ENCODE data around the gene ACVR1B.
A peak's percentile ranks its signal among the peaks of the same experiment; 100 is the strongest.

Gene ACVR1B

DNA sequence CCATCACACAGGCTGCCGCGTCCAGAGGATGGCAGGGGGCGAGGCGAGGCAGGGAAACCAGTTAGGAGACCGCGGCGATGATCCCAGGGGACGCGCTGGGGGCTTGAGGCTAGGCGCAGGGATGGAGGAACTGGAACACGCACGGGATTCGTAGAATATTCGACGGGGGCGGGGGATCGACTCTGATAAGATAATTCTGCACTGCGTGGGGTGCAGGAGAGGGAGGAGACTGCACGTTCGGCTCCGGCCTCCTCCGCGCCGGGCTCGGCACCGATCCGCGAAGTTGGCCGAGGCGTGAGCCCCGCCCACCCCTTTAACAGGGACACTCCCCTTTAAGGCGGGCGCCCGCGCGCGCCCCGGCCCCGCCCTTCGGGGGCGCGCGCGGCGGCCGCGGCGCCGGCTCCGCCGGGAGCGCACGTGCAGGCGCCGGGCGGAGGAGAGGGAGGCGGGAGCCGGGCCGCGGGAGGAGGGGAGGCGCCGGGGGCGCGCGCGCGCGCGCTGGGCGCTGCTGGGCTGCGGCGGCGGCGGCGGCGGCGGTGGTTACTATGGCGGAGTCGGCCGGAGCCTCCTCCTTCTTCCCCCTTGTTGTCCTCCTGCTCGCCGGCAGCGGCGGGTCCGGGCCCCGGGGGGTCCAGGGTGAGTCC is at the start of gene ACVR1B:
TSS of gene ACVR1B (plus strand) at position 501 of the 644 bp plus-strand sequence. CDS start at position 546, 45 bp downstream.
- peak; percentile 61 for DNase-seq

- DNase-seq: no peak
Measured at GRCh38 chr12:51901881-51902280, 49.6 kb upstream of the ACVR1B start.

DNA sequence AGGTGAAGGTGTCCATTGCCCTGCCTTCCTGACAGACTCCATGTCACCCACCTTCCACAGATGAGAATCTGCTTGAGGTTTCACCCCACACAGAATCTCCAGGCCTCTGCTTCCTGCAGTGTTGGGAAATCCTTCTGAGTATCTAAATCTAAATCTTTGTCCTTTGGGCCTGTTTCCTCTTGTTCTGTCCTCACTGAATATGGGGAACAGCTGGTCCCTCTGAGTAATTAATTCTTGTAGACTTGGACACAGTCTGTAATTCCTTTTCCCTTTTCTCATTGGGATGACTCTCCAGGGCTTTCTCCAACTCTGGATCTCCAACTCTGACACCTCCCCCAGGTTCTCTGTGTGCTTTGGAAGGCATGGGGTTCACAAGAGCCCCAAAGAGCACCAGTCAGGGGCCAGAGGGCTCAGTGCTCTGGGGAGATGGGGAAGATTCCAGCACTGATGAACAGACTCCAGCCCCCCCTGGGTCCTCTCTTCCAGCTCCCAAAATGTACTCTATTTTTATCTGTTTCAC is 46.5 kb upstream of the ACVR1B start:
- no peak for DNase-seq

DNA sequence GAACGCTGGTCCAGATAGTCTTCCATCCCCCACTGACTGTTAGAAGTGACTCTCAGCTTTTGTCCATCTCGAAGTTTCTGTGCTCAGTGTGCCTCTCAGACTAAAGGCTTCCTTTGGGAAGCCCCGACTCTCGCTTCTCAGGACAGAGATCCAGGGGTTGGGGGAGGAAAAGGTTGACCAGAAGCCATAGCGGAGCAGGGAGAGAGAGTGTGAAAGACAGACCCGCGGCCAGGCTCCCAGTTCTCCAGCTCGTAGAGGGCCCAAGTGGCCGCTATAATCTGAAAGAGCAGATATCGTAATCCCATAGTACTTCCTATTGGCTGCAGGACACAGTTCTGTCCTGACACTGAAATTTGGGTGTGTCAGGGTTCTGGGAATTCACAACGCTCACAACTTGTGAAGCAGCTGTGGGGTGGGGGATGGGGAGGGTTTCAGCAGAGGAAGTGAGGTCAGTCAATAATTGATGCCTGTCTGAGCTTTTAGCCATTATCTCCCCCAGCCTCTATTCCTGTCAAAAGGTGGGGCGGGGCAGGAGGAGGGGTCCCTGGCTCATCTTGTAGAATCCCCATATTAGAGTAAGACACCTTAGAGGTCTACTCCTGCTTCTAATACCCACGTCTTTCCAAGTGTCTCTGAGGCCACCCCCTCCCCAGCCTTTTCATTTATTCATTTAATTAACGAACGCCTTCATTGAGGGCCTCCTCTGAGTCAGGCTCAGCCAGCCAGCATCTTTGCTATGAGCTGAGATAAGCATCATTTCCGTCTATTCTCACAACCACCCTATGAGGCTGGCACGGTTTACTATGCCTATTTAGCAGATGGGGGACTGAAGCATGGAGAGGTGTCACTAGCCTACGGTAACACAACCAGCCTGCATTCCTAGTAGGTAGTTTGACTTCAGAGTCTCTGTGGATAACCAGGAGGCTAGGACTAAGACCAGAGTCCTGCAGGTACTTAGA is 45.7 kb upstream of the ACVR1B start:
- no peak for DNase-seq

- DNase-seq: no peak
Measured at GRCh38 chr12:51906430-51907082, 44.9 kb upstream of the ACVR1B start.

DNA sequence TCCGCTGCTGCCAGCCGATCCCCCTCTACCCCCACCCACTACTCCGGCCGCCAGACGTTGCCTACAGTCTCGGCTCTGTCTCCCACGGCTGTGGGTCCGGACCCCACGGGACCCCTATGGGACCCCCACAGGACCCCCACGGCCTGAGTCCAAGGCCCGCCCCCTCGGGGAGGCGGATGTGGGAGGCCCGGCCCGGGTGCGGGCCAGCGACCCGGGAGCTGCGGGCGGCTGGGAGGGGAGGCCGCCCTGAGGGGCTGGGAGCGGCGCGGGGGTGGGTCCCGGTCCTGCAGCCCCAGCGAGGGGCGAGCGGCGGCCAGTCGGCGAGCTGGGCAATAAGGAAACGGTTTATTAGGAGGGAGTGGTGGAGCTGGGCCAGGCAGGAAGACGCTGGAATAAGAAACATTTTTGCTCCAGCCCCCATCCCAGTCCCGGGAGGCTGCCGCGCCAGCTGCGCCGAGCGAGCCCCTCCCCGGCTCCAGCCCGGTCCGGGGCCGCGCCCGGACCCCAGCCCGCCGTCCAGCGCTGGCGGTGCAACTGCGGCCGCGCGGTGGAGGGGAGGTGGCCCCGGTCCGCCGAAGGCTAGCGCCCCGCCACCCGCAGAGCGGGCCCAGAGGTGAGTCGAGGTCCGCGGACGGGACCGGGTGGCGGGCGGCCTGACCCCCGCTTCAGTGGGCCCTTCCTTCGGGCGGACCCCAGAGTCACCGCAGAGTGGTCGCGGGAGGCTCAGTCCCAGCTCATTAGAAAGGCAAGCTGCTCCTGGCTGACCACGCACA is 44.2 kb upstream of the ACVR1B start, which contains the start of gene ACVRL1:
TSS of gene ACVRL1 (plus strand) at position 422 of the 773 bp plus-strand sequence. CDS start 4,971 bp downstream, outside the sequence.
- no peak for DNase-seq

- DNase-seq: no peak
Measured at GRCh38 chr12:51907856-51908425, 43.6 kb upstream of the ACVR1B start.

- no peak for DNase-seq
Measured at GRCh38 chr12:51908876-51909592, 42.5 kb upstream of the ACVR1B start.

DNA sequence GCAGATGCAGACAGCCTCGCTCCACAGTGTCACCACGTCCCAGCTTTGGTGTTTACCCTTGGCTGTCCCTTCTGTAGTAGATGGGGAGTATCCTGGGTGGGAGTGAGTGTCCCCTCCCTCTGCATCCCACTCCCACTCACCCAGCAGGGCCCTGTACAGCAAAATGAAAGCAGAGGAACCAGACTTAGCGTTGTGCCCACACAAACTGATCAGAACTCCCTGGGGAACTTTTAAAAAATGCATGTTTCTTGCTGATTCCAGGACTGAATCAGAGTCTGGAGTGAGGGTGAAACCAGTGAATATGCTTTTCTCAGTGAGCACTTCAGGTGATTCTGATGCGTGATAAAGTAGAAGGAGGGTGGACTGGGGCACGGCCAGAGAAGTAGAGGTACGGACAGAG is 41.3 kb upstream of the ACVR1B start:
- DNase-seq: no peak

GRCh38 chr12:51910691-51911090 is 40.8 kb upstream of the ACVR1B start:
- no peak for DNase-seq

GRCh38 chr12:51911307-51911706 is 40.2 kb upstream of the ACVR1B start:
- no peak for DNase-seq

DNA sequence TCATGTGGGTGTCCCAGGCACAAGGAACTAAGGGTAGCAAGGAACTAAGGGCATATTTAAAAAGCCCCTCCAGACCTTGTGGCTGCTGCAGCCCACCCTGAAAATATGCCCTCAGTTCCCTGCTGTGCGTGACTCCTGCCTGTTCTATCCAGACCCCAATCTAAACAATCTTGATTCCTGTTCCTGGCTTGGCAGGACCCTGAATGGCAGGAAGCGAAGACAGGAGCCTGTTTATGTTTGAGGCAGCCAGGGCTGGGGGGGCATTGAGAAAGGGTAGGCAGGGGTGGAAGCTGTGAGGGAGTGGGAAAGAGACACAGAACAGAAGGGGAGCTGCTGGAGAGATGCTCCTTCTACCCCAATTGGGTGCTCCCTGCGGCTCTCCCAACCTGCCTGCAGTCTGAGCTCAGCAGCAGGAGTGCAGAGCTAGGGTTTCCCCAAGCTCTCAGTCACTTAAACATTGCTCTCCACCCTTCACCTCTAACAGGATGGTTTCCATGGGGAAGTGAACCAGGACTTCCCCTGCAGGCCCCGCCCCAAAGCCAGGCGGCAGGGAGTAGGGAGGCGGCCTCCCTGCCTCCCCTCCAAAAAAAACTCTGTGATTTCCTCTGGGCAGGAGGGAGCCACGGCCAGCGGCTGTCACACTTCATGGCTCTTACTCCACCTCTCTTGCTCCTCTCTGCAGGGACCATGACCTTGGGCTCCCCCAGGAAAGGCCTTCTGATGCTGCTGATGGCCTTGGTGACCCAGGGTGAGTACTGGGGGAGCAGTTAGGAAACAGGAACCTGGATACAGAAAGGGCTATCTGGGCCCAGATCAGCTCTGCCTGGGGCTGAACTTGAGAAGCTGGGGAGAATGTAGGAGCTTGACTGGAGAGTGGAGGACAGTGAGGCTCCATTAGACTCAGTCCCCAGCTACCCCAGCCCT is 39.4 kb upstream of the ACVR1B start:
- no peak for DNase-seq

DNA sequence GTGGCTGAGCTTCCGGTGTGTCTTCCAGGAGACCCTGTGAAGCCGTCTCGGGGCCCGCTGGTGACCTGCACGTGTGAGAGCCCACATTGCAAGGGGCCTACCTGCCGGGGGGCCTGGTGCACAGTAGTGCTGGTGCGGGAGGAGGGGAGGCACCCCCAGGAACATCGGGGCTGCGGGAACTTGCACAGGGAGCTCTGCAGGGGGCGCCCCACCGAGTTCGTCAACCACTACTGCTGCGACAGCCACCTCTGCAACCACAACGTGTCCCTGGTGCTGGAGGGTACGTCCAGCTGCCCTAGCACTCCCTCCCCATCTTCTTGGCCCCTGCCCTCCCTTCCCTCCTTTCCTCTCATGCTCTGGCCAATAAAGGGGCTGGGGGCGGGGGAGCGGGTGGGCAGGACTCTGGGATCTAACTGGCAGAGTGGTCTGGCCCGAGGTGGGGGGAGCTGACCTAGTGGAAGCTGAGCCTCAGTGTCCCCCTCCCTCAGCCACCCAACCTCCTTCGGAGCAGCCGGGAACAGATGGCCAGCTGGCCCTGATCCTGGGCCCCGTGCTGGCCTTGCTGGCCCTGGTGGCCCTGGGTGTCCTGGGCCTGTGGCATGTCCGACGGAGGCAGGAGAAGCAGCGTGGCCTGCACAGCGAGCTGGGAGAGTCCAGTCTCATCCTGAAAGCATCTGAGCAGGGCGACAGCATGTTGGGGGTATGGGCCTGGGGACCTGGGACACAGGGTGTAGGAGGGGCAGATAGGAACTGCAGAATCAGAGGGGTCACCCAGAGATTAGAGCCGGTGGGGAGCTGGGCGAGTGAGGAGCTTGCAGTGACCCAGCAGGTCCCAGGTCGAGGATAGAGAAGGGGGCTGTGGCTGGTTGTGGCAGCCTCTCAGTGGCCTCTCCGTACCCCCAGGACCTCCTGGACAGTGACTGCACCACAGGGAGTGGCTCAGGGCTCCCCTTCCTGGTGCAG is 38.1 kb upstream of the ACVR1B start:
- no peak for DNase-seq

- no peak for DNase-seq
Measured at GRCh38 chr12:51914034-51914923, 37.2 kb upstream of the ACVR1B start.

DNA sequence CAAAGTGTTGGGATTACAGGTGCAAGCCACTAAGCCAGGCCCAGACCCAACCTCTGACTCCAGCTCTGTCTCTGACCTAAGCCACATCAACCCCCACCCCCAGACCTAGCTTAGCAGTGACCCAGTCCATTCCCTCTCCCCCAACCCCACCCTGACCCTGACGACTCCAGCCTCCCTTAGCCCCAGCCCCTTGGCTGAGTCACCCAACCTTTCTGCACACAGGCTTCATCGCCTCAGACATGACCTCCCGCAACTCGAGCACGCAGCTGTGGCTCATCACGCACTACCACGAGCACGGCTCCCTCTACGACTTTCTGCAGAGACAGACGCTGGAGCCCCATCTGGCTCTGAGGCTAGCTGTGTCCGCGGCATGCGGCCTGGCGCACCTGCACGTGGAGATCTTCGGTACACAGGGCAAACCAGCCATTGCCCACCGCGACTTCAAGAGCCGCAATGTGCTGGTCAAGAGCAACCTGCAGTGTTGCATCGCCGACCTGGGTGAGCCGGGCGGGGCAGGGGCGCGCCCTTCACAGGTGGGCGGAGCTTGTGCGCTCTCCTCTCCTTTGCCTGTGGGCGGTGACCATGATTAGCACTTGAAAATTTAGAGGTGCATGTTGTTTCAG is 36.4 kb upstream of the ACVR1B start:
- DNase-seq: no peak

DNA sequence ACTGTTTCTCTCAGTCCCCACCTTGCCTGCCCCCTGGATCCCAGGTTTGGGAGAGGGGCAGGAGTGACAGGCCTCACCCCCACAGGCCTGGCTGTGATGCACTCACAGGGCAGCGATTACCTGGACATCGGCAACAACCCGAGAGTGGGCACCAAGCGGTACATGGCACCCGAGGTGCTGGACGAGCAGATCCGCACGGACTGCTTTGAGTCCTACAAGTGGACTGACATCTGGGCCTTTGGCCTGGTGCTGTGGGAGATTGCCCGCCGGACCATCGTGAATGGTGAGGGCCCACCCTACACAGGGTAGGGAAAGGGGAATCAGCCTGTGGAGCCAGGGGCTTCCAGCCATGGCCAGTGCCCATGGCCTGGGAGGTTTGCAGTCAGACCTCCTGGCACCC is 35.5 kb upstream of the ACVR1B start:
- no peak for DNase-seq

GRCh38 chr12:51917041-51917590 is 34.4 kb upstream of the ACVR1B start:
- DNase-seq: no peak

All from NCI-H1694 (cell line).